ENCODE data around the gene TMCC1.

- TF ChIP-seq POLR2A (IDR thresholded peaks at IDR 0.05), result no peak
- TF ChIP-seq, protein P1, sequence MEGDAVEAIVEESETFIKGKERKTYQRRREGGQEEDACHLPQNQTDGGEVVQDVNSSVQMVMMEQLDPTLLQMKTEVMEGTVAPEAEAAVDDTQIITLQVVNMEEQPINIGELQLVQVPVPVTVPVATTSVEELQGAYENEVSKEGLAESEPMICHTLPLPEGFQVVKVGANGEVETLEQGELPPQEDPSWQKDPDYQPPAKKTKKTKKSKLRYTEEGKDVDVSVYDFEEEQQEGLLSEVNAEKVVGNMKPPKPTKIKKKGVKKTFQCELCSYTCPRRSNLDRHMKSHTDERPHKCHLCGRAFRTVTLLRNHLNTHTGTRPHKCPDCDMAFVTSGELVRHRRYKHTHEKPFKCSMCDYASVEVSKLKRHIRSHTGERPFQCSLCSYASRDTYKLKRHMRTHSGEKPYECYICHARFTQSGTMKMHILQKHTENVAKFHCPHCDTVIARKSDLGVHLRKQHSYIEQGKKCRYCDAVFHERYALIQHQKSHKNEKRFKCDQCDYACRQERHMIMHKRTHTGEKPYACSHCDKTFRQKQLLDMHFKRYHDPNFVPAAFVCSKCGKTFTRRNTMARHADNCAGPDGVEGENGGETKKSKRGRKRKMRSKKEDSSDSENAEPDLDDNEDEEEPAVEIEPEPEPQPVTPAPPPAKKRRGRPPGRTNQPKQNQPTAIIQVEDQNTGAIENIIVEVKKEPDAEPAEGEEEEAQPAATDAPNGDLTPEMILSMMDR (IDR thresholded peaks at IDR 0.05), result no peak
- no peak for TF ChIP-seq EP300 (IDR thresholded peaks at IDR 0.05; ENCODE audit: low read depth)
Observed at GRCh38 chr3:129604767-129605166, 288.7 kb downstream of the TMCC1 start.

All from transverse colon (tissue), 3 donors.